DMS 273 (cell line): ENCODE measurements around the gene ROCK1.
"Not testable (repeated sequence)": the region's sequence is repeated elsewhere in the genome, so short reads cannot be mapped to it uniquely, and the experiment has no call there.

Experiments
- DNase-seq: peaks from one replicate; lab custom pipeline; 2025; ENCODE audit not compliant: unreplicated experiment; lab: John Stamatoyannopoulos, UW

ROCK1 gene

DNA sequence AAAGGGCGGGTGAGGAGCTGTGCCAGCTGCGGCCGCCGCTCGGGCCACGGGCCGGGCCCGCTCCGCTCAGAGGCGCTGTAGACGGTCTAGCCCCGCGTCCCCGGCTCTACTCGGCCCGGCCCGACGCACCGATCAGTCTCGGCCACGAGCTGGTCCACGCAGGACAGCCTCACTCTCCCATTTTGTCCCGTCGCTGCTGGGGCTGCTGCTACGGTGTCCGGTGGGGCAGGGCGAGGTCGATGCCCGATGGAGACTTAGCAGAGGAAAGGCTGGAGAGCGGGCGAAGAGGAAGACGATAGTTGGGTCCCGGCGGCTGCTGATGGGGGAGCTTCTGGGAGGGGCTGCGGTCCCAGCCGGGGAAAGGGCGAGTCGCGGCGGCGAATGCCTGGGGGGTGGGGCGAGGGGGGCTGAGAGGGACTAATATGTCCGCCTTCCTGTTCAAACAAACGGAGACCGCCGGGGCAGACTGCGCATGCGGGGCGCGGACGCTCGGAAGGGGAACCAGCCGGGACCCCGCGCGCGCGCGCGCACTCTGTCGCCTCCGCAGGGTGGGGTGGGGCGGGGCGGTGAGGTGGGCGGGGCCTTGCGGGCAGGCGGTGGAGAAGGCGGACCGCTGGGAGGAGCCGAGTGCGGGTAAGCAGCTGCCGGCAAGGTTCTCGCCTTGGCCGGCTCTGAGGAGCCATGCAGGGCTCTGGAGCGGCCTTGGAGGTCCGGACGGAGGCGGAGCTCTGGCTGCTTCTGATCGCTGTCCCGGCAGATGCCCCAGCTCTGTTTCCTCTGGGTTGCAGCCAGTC lies at the start of gene ROCK1:
TSS of gene ROCK1 (minus strand) at position 468 of the 794 bp plus-strand sequence. CDS start 903 bp downstream, outside the sequence.
- peak; percentile 97 for DNase-seq

DNA sequence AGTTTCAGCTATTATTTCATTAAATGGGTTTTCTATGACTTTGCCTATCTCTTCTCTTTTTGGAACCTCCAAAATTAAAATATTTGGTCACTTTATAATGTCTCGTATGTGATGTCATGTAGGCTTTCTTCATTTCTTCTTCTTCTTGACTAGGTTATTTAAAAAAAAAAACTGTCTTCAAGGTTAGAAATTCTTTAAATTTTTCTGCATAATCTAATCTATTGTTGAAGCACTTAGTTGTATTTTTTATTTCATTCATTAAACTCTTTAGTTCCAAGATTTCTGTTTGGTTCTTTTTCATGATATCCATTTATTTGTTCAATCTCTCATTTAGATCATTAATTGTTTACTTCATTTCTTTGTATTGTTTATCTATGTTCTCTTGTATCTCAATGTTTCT lies 43.8 kb upstream of the ROCK1 start:
- DNase-seq: no peak

DNA sequence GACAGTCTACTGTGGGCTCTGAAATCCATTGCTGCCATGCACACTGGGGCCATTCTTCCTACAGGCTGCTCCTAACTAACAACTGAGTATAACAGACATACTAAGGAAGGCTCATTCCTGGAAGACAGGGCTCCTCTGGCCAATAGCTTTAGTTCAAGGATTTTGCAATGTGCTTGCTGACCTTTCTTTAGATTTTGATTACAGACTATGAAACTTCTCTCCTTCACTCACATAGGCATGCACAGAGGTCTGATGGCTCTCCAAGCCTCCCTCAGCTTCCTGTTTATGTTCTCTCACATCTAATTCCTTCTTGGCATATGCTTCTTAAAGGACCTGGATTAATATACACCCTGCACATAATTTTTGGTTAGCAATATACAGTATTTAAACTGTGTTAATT lies 34.4 kb upstream of the ROCK1 start:
- no peak for DNase-seq

DNA sequence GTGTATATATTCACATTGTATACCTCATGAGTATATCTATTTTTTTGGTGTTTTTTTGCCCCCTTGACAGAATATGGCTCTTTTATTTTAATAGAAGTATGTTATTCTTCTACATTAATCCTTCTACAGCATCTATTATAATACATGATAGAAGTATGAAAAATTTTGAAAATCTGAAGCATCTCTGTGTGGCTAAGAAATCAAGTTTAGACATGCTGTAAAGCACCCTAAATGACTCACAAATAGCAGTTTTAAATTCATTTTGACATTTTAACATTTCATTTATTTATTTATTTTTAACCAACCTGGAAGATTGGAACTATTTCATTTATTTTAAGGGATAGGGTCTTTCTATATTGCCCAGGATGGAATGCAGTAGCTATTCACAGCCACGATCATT lies 33.8 kb upstream of the ROCK1 start:
- DNase-seq: no peak

DNA sequence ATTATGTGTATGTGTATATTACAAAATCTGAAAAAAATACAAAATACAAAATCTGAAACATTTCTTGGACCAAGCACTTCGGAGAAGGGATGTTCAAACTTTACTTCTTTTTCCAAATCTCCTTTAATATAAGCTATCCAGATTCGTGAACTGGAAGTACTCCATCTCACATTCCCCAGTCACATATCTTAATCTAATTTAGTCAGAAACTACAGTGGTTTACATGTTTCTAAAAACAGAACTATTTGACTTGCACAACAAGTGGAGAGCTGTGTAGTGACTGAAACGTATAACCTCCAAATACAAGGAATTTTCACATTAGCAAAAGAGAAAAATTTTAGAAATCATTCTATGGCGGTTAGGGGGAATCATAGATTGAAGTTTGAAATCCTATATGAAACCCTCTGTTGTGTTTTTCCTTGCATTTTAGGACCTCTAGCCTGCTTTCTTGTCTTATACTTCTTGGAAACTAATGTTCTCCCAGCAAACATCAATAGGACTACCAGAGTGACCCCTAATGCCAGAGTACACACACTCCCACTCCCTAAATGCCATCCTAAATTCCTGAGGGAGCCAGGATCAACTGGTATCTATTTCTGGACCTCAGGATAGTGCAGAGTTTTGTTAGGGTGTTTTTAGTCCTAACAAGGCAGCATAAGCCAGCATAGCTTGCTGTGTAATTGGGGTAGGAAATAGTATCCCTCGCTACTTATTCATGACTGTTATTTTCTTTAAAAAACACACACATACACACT lies 30.2 kb upstream of the ROCK1 start:
- no peak for DNase-seq

DNA sequence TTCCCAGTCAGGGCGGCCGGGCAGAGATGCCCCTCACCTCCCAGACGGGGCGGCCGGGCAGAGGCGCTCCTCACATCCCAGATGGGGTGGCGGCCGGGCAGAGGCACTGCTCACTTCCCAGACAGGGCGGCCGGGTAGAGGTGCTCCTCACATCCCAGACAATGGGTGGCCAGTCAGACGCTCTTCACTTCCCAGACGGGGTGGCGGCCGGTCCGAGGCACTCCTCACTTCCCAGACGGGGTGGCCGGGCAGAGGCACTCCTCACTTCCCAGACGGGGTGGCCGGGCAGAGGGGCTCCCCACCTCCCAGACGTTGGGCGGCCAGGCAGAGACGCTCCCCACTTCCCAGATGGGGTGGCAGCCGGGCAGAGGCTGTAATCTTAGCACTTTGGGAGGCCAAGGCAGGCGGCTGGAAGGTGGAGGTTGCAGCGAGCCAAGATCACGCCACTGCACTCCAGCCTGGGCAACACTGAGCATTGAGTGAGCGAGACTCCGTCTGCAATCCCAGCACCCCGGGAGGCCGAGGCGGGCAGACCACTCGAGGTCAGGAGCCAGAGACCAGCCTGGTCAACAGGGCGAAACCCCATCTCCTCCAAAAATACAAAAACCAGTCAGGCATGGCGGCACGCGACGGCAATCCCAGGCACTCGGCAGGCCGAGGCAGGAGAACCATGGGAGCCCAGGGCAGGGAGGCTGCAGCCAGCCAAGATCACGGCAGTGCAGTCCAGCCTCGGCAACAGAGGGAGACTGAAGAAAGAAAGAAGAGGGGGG lies 26.3 kb upstream of the ROCK1 start:
- not testable (repeated sequence) for DNase-seq

DNA sequence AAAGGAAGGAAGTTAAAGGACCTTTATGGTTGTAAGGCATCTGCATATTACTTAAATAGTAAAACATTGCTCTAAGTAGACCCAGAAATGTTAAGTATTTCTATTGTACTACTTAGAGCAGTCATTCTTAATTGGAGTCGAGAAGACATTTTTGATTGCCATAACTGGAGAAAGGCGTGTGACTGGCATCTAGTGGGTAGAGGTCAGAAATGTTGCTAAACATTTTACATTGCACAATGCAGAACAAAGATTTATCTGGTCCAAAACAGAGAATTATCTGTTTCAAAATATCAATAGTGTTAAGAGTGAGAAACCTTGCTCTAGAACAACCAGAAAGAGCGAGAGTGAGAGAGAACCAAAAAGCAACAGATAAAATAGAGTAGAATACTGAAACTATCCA lies 23.3 kb upstream of the ROCK1 start:
- peak; percentile 19 for DNase-seq

DNA sequence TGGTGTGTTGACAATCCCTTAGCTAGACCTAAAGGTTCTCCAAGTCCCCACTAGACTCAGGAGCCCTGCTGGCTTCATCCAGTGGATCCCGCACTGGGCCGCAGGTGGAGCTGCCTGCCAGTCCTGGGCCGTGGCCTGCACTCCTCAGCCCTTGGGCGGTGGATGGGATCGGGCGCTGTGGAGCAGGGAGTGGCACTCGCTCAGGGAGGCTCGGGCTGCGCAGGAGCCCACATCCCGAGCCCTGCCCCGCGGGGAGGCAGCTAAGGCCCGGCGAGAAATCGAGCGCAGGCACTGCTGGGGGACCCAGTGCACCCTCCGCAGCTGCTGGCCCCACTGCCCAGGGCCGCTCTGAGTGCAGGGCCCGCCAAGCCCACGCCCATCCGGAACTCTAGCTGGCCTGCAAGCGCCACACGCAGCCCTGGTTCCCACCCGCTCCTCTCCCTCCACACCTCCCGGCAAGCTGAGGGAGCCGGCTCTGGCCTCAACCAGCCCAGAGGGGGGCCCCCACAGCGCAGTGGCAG lies 20.8 kb upstream of the ROCK1 start:
- DNase-seq: no peak

DNA sequence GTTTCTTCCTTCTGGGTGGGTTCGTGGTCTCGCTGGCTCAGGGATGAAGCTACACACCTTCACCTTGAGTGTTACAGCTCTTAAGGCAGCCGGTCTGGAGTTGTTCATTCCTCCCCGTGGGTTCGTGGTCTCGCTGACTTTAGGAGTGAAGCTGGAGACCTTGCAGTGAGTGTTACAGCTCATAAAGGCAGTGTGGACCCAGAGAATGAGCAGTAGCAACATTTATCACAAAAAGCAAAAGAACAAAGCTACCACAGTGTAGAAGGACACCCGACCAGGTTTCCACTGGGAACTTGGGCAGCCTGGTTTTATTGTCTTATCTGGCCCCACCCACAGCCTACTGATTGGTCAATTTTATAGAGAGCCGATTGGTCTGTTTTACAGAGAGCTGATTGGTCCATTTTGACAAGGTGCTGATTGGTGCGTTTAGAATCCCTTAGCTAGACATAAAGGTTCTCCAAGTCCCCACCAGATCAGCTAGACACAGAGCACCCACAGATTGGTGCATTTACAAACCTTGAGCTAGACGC lies 20.1 kb upstream of the ROCK1 start:
- DNase-seq: no peak

DNA sequence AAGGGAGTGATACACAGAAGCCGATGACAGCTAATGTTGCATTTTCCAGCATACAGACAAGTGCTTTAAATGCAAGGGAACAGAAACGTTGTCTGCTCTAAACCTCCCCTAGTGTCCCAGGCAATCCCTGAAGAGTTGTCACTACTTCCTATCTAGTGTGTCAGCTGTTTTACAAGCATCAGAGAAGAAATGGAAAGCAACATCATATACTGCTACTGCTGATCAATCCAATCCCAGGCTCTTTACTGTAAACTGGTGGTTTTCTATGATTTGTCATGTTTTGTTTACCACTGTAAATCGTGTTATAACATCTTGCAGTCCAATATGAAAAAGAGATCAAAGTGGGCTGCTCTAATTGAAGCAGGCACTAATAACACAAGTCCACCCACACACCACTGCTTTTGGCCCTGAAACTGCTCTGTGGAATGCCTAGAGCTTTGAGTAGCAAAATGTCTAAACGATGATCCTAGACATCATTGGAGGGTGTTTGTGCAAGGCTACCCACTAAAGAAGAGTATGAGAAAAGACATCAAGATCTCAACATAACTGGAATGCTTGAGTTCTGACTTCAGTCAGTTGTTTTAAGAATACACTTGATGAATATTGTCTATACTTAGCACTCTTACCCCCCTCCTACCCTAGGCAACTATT lies 18.1 kb upstream of the ROCK1 start:
- DNase-seq: no peak

DNA sequence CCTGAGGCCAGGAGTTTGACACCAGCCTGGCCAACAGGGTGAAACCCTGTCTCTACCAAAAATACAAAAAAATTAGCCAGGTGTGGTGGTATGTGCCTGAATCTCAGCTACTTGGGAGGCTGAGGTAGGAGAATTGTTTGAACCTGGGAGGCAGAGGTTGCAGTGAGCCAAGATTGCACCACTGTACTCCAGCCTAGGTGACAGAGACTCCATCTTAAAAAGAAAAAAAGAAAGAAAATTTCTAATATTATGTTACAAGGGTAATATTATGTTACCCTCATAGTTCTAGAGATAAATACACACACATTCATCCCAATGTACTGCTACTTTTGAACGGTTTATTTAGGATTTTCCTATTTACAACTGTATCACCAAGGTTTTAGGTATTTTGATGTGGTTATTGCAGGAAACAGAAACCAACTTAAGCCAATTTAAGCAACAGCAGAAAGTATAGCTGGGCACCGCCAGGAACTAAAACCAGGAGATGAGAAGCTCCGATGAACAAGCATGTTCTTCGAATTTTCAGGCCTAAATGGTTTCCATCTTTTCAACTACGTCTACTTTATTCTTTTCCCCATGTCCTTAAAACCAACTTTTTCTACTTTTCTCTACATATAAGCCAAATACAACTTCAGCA lies 11.8 kb upstream of the ROCK1 start:
- no peak for DNase-seq

DNA sequence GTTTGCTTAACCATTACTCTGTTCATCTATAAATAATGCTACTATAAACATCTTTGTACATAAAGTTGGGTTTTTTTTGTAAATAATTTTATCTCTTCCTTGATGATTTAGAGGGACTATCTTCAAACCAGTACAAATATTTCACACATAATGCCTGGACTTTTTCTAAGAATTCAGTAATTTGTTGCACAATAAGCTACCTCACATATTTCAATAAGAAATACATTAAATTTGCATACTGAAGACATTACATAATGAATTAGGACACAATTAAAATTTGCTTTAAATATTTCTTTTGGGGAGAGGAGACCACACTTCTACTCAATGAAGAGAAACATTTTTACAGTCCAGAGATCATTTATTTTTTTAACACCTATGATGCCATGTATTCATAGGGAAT lies 7.2 kb upstream of the ROCK1 start:
- no peak for DNase-seq

DNA sequence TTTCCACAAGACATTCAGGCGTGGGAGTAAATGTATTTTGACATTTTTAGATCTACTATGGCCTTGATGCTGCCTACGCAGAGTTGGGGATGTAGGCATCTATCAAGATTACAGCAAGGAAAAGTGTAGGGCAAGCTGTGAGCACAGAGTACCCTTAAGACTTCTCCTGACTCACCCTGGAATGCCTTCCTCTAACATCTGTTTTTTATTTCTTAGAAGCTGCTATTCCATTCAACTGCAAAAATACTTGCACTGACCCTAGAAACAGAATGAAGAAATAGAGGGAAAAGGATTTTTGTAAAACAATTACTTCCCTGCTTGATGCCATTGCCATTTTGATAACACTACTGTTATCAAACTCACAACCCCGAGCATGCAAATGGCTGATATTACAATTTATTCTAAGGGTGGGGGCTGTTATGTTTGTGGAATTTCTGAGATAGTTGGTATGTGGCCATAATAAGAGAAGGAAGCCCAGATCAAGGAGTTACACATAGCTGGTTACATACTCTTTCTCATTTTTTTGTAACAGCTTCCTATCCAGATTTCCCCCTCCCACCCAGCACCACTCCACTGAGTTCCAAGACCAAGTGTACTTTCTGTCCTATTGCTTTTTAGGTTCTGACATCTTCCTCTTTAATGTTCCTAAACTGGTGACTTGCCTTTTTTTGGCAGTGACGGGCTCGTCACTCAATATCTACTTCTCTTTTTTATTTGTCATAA lies 6.0 kb upstream of the ROCK1 start:
- no peak for DNase-seq

DNA sequence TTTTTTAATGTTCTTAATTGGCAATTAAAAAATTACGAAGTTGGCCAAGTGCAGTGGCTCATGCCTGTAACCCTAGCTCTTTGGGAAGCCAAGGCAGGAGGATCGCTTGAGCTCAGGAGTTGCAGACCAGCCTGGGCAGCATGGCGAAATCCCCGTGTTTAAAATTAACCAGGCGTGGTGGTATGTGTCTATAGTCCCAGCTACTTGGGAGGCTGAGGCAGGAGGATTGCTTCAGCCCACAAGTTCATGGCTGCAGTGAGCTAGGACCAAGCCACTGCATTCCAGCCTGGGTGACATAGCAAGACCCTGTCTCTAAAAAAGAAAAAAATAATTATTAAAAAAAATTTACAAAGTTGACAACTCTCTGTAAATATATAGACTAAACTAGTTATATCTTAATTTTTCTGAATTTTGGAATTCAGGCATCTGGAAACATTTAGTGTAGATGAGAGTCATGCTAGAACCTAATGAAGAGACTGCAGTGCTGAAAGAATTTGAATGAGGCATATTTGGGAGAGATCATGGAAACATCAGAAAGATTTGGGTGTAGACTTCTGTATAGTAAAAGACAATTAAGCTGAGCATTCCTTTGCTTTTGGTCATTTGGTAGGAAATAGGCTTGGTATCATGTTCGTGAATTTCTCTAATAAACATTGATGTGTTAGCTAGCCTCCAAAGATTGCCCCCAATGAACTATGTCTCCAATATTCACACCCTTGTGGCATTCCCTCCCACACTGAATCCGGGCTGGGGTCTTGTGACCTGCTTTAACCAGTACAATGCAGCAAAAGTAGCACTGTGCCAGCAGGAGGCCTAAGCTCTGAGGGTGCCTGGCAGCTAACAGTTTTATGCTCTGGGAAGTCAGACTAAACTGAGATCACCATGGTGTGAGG lies 4.2 kb upstream of the ROCK1 start:
- no peak for DNase-seq

DNA sequence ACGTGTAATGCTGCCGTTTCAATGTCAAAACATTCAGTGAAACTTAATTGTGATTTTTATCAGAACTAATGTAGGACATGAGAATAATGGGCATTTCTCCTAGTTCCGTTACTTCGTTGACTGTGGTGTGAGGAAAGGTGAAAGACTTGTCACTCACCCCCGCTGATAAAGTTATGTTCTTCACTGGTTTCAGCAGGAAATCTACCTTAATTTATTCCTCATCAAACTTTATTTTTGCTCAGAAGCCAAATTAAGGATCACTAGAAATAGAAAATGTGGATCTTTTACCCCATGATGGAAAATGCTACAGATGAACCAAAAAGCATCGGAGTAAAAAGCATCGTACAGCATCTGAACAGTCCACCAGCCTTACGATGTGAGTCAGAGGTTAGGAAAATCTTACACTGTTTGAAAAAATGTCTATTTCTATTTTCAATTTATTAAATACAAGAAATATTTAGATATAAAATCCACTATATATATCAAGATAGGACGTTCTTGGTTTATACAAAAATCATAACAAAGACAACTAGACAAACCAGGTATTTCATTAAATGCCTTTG lies 1.0 kb upstream of the ROCK1 start:
- DNase-seq: no peak

DNA sequence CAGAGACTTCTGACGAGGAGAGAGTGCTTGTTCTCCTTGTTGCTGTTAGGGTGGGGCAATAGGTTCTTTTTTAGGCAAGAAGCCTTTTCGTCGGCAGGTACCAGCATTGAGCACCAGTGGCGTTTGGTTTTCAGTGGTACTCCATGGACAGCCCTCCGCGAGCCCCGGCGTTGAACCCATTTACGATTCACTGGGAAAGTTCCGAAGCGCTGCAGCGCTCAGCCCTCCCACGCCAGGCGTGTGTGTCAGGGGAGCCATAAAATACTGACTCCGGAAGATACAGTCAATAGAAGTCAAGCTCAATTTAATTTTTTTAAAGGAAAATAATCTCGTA lies 494 bp upstream of the ROCK1 start:
- DNase-seq: no peak

DNA sequence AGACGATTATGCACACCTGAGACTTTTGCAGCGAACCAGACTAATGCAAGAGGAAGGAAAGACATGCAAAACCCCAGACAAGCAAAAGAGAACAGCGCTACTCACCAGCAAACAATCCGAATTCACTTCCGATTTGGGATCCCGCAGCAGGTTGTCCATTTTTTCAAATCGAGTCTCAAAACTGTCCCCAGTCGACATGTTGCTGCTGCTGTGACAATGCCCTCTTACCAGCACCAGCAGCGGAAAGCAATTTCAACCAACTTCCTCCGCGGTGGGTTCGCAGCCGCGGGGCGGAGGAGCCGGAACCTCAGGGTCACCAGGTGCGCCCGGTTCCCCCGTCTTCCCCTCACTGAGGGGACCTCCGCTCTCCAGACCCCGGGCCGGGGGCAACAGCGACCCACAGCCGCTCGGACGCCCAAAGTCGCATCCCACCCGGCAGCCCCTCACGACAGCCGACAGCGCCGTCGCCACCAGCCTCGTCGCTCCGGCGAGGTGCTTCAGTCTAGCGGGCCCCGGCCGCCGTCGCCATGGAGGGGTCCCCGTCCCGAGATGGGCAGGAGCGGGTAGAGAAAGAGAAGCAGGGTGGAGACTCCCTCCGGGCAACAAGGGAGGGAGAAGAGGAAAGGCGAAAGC lies 784 bp downstream of the ROCK1 start:
- DNase-seq: peak; percentile 67
